ENCODE results near the gene HOXC5.

The HOXC5 gene

DNA sequence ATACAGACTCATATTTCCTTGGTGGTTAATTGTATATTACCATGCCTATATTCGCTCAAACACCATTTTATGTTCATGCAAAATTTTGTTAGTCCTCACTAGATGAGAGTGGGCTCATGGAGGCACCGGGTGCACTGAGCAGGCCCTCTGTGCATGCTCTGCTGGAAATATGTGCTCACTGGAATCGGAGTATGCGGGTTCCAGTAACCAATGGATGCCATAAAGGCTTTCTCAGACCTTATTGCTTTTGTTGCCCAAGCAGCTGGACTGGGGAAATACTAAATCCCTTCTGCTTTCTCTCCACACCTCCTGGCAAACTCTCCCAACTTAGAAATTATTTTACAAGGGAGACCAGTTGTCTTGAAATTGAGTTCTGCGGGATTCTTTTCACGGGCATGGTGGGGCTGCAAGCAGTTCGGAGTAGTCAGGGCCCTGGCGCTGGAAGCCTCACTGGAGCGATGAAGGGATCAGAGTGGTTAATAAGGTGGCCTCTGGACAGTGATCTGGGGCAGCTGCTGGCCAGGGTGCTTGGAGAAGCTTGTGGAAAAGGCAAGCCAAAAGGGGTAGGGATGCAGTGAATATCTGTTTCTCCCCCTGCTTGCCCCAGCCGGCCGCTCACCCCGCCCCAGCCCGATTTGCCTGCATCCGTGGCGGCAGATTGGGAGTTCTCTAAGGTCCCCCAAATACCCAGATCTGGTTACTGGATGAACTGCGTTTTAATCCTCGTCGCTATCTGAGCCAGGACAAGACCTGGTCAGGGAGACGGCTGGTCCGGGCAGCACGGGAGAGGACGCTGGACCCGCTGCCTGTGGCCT, 12.1 kb upstream of the HOXC5 start:
- TF ChIP-seq CTCF (IDR thresholded peaks at IDR 0.05; ENCODE audit: control insufficient read depth, insufficient read depth, low read depth, low read length, missing control alignments): no peak
- no peak for DNase-seq (ENCODE audit: low read depth)
- peak overlapping the region; percentile 6 for H3K4me3 ChIP-seq (ENCODE audit: control insufficient read depth, low read depth, low read length)

DNA sequence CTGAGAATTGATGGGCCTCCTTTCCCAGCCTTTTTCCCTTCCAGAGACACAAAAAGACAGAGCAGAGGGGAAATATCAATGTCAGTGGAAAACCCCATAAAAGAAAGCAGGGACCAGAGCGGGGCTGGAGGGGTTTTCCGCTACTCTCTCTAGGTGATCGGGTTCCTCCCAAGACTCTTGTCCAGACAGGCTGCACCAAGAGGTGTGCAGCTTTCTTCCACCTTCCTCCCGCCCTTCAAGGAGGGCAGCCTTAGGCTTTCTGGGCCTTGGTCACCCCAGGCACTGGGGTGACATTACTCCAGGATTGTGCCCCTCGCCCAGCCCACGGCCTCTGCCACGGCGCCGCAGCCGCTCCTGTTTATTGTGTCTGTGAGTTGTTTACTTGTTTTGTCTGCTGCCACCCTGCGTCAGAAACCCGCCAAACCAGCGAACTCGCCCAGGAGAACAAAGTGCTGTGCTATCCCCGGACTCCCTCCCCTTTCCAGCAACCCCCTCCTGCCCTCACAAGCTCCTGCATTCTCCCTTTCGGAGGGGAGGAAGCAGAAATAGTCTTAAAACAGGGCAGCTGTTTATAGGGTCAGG, 11.3 kb upstream of the HOXC5 start:
- TF ChIP-seq CTCF (IDR thresholded peaks at IDR 0.05; ENCODE audit: control insufficient read depth, insufficient read depth, low read depth, low read length, missing control alignments): no peak
- DNase-seq (ENCODE audit: low read depth): no peak
- H3K4me3 ChIP-seq (ENCODE audit: control insufficient read depth, low read depth, low read length): no peak overlapping the region

DNA sequence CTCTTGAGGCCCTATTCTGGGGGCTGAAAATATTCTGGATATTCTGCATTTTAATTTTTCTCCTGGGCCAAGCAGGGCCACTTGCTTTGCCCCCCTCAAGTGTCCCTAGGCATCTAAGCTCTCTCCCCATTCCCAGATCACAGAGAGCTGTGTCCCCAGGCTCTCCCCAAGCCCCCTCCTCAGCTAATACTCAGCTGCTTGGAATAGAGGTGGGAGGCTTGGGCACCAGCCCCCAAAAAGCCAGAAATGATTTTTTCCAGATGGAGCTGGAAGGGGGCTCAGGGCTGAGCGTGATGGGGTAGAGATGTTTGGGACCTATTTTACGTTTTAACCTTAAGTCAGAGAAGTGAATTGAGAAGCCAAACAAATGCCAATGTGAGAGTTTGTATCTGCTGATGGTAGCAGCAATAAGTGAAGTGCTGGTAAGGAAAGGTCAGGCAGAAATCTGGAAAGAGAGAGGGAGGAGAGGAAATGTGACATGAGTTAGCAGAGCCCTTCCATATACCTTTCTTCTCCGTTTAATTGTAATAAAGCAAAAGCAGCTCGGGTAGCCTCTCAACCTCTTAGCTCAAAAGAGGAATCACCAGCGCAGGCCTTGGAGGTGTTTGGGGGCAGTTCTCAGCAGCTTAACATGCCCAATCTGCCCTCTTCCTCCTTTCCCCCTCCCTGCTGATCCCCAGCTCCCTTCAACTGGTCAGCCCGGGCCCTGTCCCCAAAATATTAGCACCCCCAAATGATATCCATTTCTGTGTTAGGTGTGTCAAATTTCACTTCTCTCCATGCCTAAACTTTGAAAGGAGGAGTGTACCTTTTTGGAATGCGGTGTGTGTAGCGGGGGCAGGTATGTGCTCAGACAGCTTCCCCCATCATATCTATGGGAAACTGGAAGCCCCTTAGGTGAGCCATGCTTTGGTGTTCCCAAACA, 9.6 kb upstream of the HOXC5 start:
- TF ChIP-seq CTCF (IDR thresholded peaks at IDR 0.05; ENCODE audit: control insufficient read depth, insufficient read depth, low read depth, low read length, missing control alignments): no peak
- no peak overlapping the region for H3K4me3 ChIP-seq (ENCODE audit: control insufficient read depth, low read depth, low read length)
- no peak for DNase-seq (ENCODE audit: low read depth)

DNA sequence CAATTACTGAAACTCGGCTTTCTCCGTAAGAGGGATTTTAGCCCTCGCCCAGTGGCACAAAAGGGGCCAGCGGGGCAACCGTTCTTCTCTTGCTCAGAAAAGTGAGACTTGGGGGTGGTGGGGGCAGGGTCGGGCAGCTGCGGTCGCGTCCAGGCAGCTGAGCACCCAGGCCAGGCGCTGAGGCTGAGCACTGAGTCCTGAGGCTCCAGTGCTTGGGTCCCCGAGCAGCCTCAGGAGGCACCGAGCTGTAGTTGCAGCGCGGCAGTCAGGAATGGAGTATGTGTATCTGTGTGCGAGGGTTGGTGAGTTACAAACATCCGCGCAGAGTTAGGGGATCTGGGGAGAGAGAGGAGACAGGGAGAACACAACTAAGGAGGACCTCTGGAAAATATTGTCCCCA, 8.7 kb upstream of the HOXC5 start:
- H3K4me3 ChIP-seq (ENCODE audit: control insufficient read depth, low read depth, low read length): no peak overlapping the region
- no peak for DNase-seq (ENCODE audit: low read depth)
- TF ChIP-seq CTCF (IDR thresholded peaks at IDR 0.05; ENCODE audit: control insufficient read depth, insufficient read depth, low read depth, low read length, missing control alignments): no peak

- H3K4me3 ChIP-seq (ENCODE audit: control insufficient read depth, low read depth, low read length): no peak overlapping the region
- DNase-seq (ENCODE audit: low read depth): no peak
- no peak for TF ChIP-seq CTCF (IDR thresholded peaks at IDR 0.05; ENCODE audit: control insufficient read depth, insufficient read depth, low read depth, low read length, missing control alignments)
Observed at GRCh38 chr12:54024581-54025305, 8.1 kb upstream of the HOXC5 start.
